GM12892 (cell line): ENCODE measurements around the gene CHKB.

ENCODE experiments used
- POLR2A ChIP-seq: IDR thresholded peaks from 2 replicates; pipeline ENCODE4 v1.6.1; 2011; ENCODE audit warnings: low read depth, low read length, control low read depth
- POLR2AphosphoS5 ChIP-seq: IDR thresholded peaks from 2 replicates; pipeline ENCODE4 v1.6.1; 2011; ENCODE audit warnings: low read depth, low read length, control low read depth
- TAF1 ChIP-seq: IDR thresholded peaks from 2 replicates; pipeline ENCODE4 v1.6.1; 2011; ENCODE audit warnings: low read depth, mild to moderate bottlenecking, control low read depth, low read length, borderline replicate concordance

DNA sequence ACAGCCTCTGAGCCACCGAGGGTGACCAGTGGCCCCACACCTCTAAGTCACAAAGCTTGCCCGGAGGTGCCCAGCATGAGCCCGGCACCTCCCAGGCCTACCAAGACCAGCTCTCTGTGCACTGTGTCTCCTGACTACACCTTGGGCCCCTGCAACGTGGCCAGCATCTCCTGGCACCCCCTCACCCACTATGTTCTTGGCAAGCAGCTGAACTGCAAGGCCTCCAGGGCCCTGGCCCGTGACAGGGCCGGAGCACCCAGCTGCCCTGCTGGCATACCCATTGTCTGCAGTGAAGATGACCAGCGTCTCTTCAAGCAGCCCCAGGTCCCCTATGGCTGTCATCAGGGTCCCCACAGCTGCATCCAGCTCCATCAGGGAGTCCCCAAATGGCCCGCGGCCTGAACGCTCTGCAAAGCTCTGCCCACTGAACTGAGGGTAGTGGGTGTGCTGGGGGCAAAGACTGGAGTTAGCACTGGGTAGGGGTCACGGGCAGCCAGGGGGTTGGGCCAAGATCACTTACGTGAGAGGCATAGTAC, 43.7 kb upstream of the CHKB start:
- no peak for TF ChIP-seq POLR2AphosphoS5
- no peak for TF ChIP-seq POLR2A
- TF ChIP-seq TAF1: no peak
